HG03139 (cell line): ENCODE results near the gene LONP2.
A peak's percentile ranks its signal among the peaks of the same experiment; 100 is the strongest.

Experiments
- ATAC-seq: cut with Tn5 transposase; IDR thresholded peaks from one replicate; pipeline ENCODE4 v1.9.1; 2021; ENCODE audit not compliant: unreplicated experiment

The LONP2 gene, protein sequence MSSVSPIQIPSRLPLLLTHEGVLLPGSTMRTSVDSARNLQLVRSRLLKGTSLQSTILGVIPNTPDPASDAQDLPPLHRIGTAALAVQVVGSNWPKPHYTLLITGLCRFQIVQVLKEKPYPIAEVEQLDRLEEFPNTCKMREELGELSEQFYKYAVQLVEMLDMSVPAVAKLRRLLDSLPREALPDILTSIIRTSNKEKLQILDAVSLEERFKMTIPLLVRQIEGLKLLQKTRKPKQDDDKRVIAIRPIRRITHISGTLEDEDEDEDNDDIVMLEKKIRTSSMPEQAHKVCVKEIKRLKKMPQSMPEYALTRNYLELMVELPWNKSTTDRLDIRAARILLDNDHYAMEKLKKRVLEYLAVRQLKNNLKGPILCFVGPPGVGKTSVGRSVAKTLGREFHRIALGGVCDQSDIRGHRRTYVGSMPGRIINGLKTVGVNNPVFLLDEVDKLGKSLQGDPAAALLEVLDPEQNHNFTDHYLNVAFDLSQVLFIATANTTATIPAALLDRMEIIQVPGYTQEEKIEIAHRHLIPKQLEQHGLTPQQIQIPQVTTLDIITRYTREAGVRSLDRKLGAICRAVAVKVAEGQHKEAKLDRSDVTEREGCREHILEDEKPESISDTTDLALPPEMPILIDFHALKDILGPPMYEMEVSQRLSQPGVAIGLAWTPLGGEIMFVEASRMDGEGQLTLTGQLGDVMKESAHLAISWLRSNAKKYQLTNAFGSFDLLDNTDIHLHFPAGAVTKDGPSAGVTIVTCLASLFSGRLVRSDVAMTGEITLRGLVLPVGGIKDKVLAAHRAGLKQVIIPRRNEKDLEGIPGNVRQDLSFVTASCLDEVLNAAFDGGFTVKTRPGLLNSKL

DNA sequence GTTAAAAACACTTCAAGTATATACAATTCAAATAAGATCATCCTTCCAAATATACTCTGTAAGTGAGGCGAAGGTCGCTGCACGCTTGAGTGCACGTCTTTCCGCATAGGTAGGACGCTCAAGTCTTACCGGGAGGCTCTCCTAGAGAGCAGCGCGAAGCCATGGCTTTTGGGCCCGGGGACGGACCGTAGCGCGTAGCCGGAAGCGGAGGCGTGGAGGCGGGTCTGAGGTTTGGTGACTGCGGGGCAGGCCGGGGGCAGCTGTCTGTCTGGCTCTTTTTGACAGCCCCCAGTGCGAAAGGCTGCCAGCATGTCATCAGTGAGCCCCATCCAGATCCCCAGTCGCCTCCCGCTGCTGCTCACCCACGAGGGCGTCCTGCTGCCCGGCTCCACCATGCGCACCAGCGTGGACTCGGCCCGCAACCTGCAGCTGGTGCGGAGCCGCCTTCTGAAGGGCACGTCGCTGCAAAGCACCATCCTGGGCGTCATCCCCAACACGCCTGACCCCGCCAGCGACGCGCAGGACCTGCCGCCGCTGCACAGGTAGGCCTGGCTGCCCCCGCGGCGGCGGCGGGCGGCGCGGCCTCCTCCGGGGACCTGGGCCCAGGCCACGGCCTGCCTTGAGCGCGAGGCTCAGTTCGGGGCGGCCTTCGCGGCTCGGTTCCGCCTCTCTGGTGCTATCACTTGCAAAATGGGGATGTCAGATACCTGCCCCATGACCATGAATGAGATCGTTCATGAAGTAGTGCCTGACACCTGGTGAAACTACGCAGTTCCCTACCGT, at the start of gene LONP2:
Gene LONP2, plus strand, starts transcription at position 221 of the 783 bp plus-strand sequence. Its CDS starts 89 bp downstream, at position 310.
- ATAC-seq, result peak; percentile 93

DNA sequence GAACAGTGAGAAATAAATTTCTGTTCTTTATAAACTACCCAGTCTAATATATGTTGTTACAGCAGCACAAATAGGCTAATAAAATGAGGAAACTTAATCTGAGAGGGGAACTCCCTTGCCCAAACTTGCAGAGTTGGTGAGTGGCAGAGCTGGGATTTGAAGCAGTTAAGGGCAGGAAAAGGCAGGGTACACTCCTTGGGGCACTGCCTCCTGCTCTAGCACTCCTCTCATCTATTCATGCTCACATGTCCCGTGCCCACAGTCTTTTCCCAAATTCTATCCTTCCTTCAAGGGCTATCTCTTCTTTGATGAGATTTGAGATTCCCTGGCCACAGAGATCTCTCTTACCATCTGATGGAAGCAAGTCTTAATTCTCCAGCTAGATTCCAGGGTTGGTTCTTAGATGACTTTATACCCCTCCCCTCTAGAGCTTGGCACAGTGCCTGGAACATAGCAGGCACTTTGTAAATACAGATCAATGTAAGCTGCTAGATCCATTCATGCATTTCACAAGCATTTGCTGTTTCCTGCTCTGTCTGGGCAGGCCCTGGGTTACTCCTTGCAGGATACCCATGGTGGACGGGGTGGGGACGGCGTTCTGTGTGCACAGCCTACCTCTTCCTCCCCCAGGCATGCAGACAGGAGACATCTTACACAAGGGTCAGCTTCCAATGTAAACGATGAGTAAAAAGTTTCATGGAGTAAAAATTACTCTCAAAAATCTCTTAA, 49.1 kb upstream of the LONP2 start:
- ATAC-seq, result no peak

DNA sequence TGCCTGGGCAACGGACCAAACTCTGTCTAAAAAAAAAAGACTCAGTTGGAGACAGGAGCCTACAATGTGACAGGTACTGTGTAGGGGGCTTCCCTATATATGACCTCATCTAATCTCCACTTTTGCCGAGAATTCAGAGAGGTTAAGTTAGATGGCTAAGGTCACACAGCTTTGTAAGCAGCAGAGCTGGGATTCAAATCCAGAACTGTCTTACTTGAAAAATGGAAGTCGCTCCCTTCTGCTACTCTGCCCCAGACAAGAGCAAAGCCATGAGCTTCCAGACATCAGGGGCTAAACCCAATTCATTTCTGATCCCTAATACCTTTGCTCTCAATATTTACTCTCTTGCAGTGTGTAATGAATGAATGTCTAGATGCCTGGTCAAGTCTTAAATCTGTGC, 46.8 kb upstream of the LONP2 start:
- ATAC-seq, result no peak

DNA sequence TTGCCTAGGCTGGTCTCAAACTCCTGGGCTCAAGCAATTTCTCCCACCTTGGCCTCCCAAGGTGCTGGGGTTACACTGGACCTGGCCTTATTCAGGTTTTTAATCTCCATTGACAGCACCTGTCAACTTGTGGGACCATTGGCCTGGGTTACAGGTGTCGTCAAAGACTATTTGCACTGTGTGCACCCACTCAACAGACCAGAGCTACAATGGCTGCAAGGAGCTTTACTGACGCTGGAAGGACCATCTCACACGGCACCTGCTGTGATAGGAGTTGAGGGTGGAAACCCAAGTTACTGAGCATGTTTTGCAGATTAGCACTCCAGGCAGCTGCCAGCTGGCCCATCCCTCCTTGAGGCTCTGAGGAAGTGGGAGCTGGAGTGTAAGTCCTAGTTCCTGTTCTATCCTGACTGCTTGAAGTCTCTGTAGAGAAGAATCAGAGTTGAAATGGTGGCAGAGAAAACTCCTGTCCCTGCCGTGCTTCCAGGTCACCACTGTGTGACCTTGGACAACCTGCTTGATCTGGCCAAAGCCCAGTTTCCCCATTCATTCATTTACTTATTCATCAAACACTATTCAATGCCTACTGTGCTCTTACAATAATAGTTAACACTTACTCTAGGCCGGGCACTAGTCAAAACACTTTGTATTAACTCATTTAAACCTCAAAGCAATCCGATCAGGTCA, 42.4 kb upstream of the LONP2 start:
- no peak for ATAC-seq

DNA sequence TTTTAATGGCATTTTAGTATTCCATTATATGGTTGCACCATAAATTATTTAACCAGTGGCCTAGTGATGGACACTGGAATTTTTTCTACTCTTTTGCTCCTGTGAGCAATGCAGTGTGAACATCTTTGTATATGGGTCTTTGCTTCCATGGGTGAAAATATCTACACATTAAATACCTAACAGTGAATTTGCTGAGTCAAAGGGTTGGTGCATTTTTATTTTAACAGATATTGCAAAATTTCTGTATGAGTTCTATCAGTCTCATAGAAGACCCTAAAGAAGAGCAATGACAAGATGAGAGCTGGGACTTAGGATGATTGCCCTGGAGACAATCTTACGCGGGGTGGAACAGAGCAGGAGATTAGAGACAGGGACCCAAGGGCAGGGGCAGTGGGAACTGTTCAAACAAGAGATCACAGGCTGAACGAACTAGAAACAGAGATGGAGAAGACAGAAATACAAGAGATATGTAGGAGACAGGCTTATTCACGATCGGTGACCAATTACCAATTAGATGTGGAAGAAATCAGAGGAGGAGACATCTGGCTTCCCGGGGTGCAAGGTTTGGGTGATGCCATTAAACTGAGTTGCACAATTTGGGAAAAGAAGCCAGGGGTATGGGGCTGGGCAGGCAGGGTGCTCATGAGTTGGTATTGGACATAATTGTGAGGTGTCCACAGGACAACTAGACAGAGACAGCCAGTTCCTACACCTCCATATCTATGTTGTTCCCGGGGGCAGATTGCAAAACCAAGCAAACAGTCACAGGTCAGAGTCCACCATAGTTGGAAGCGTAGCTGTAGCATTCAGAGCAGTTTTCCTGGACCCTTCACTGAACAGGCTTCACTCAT, 39.9 kb upstream of the LONP2 start:
- ATAC-seq, result no peak

- ATAC-seq, result no peak
These were observed 39.3 kb upstream of the LONP2 start for GRCh38 chr16:48204825-48205151.

GRCh38 chr16:48206594-48207242, 37.4 kb upstream of the LONP2 start:
- no peak for ATAC-seq

DNA sequence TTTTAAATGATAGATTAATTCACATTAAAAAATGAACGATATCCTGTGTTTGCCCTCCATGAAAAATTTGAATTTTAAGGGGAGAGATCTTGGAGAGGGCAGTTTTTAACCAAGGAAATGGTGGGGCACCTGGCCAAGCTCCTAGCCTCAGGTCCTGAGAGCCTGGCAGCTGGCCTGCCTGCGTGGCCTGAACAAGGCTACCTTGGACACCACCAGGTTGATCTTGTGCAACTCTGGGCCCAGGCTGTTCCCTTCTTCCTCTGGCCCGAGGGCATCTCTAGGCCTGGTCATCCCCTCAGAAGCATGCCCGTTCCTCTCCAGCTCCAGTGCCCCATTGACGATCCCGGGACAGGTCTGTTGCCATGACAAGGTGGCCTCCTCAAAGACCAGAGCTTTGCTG, 33.4 kb upstream of the LONP2 start:
- no peak for ATAC-seq

GRCh38 chr16:48212033-48212432, 32.1 kb upstream of the LONP2 start:
- ATAC-seq, result no peak

DNA sequence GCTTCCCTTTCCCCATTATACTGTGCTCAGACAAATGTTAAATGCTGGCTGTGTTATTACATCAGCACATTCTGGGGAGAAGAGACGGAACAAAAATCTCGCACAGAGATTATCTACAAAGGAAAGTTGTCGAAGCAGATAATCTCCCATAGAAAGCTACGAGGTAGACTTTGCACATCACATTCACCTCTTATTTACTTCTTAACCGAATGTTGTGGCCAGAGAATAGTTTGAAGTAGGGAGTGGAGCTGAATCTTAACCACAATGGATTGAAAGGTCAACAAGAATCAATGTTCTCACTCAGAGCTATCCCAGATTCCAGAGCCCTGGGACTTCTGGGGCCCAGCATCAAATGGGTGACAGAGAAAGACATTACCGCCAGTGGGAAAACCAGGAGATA, 28.4 kb upstream of the LONP2 start:
- ATAC-seq, result no peak

GRCh38 chr16:48217708-48218107, 26.4 kb upstream of the LONP2 start:
- no peak for ATAC-seq

GRCh38 chr16:48218473-48218872, 25.6 kb upstream of the LONP2 start:
- no peak for ATAC-seq

- ATAC-seq, result no peak
These were observed 23.2 kb upstream of the LONP2 start for GRCh38 chr16:48220891-48221290.

DNA sequence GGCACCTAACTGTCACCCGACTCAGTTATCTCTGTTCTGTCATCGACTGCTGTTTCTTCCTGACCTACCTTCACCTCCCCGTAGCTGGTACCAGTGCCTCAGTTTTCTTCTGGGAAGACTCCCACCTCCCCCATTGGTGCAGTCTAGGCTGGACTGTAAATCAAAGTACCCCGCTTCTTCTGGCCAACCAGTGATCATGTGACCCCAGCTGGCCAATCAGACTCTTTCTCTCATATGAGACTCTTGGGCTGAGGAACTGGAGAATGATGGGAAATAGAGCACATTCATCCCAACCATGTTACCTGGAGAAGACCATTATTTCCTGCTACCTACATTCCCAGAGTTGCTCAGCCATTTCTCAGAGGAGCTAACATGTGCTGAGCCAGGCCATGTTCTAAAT, 20.6 kb upstream of the LONP2 start:
- no peak for ATAC-seq

GRCh38 chr16:48225456-48225855, 18.6 kb upstream of the LONP2 start:
- no peak for ATAC-seq

DNA sequence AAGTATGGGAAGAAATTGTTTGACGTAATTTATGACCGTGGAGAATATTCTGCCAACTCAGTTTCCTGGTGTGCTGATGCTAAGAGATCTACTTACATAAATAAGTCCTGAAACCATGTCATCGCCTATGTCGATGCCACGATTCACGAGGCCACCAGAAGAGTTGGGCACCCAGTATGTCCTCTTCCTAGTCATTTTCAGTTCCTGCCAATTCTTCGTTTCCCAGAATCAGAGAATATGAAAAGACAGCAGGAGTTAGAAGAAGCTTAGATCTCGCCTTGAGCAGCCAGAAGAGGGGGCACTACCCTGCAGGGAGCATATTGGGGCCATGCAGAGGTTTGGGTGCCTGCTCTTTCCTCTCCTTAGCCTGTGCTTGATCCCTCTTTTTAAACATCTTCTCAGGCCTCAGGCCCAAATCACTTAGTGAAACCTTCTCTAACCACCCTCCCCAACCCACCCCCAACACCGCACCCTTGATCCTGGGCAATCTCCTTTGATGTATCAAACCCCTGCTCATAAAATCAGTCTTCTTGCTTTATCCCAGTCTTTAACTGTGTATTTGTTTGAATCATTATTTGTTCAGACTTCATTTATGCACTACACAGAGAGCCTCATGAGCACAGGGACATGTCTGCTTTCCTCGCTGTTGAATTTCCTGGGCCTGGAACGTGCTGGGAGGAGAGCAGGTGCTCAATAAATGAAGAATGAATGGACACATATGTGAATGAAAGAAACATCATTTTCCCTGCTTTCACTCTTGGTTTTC, 12.2 kb upstream of the LONP2 start:
- peak; percentile 60 for ATAC-seq

DNA sequence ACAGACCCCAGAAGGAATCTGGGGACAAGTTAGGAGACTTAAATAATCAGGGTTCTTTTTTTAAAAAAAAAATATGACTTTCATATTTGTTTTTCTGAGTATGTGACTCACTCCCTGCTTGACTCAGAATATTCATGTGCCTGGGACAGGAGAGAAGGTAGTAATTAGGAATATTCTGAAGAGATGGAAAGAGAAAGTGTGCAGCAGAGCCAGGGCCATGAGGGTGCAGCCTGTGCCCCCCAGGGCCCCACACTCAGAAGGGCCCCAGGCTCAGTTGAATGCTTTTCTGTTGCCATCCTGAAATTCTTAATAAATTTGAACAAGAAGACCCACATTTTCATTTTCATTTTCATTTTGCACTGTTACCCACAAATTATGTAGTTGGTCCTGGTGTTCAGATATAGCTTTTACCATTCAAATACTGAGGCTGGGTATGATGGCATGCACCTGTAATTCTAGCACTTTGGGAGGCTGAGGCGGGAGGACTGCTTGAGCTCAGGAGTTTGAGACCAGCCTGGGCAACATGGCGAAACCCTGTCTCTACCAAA, 11.5 kb upstream of the LONP2 start:
- no peak for ATAC-seq

- no peak for ATAC-seq
These were observed 9.5 kb upstream of the LONP2 start for GRCh38 chr16:48234630-48235029.
